Measurements from ENCODE around the gene GLIS1. TPM values are rescaled to one million over a fixed set of nuclear protein-coding genes. Genes with fewer than 3 reads are reported as not detected.

The GLIS1 gene
- total and polyA plus RNA-seq, 5 donors from 2014 or later = not detected

GRCh38 chr1:53562291-53562980 is 176.5 kb downstream of the GLIS1 start:
- Mint-ChIP-seq H3K4me3 (no peak overlapping the region), H3K4me1 (peaks cover 0 to 10% (median 1%) of the 10 kb centered on the region in 4 donors)
- DNase-seq = no peak

GRCh38 chr1:53561503-53562105 is 177.4 kb downstream of the GLIS1 start:
- DNase-seq = no peak
- H3K36me3 Mint-ChIP-seq = no peaks in the 10 kb centered on the region
- Histone ChIP-seq H3K36me3 (ENCODE audit: control insufficient read depth, insufficient read depth, low read length) (no peaks in the 10 kb centered on the region), H3K9me3 (ENCODE audit: control insufficient read depth in 2 of 2, low read length in 2 of 2) (no peaks in the 10 kb centered on the region), H3K27ac (ENCODE audit: insufficient read depth, low read length, poor library complexity, severe bottlenecking) (no peak overlapping the region), H3K4me3 (ENCODE audit: low read depth, low read length) (no peak overlapping the region), H3K4me1 (ENCODE audit: control insufficient read depth, insufficient read depth, low read length, poor library complexity, severe bottlenecking) (no peaks in the 10 kb centered on the region), H3K27me3 (ENCODE audit: control insufficient read depth, insufficient read depth, low read length) (peaks cover 10% of the 10 kb centered on the region)
- peaks cover 0 to 10% (median 1%) of the 10 kb centered on the region in 4 donors for H3K4me1 Mint-ChIP-seq
- ATAC-seq (ENCODE audit: low read depth in 2 of 2) = no peak
- no peak overlapping the region for H3K4me3 Mint-ChIP-seq
- H3K27ac Mint-ChIP-seq = no peak overlapping the region
- peaks cover 50% of the 10 kb centered on the region for H3K27me3 Mint-ChIP-seq
- H3K9me3 Mint-ChIP-seq = peaks cover 0 to under 1% (median 0%) of the 10 kb centered on the region in 7 donors

More at GRCh38 chr1:53562291-53562980, 176.5 kb downstream of the GLIS1 start:
- Histone ChIP-seq H3K4me1 (ENCODE audit: control insufficient read depth, insufficient read depth, low read length, poor library complexity, severe bottlenecking) (no peaks in the 10 kb centered on the region), H3K27ac (ENCODE audit: insufficient read depth, low read length, poor library complexity, severe bottlenecking) (no peak overlapping the region), H3K9me3 (ENCODE audit: control insufficient read depth in 2 of 2, low read length in 2 of 2) (no peaks in the 10 kb centered on the region), H3K36me3 (ENCODE audit: control insufficient read depth, insufficient read depth, low read length) (no peaks in the 10 kb centered on the region), H3K27me3 (ENCODE audit: control insufficient read depth, insufficient read depth, low read length) (peaks cover 10% of the 10 kb centered on the region), H3K4me3 (ENCODE audit: low read depth, low read length) (no peak overlapping the region)
- Mint-ChIP-seq H3K9me3 (peaks cover 0 to 9% (median 0%) of the 10 kb centered on the region in 7 donors), H3K27me3 (peaks cover 52% of the 10 kb centered on the region), H3K27ac (no peak overlapping the region), H3K36me3 (no peaks in the 10 kb centered on the region)
- no peak for ATAC-seq (ENCODE audit: low read depth in 2 of 2)

DNA sequence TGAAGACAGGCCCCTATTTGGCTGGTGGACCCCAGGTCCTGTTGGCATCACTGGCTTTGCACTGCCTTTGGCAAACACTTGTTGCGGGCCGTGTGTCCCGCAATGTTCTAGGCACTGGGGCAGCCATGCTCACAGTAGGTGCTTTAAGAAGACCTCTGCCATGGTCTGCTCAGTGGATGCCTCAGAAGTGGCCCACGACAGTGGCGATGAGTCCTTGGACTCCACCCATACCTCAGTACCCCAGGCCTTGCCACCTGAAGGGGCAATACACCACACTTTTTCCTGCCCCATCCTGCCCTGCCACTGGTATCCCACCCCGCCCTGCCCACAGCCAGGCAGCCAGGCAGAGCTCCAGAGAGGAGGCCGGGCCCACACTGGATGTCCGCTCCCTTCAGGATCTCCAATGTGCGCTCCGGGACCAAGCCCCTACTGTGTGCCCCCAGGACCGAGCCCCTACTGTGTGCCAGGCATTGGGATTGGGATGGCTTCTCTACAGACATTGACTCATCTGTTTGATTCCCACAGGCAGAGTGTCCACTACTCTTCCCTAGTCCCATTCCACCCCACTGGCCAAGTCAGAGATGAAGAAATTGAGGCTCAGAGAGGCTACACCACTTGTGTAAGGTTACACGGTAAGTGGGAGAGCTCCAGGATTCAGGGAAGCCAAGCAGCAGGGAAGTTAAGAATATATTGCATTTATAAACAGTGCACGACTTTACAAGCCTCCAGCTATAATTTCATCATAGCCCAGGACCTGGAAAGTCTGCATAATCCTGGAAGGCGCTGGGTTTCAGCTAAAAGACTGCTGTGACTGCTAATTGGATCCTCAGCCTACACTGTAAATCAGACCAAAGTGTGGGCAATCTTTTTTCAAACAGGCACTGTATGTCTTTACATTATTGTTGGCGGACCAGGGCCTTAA is 178.1 kb downstream of the GLIS1 start:
- no peak for ATAC-seq (ENCODE audit: low read depth in 2 of 2)
- H3K36me3 Mint-ChIP-seq = no peaks in the 10 kb centered on the region
- peaks cover 47% of the 10 kb centered on the region for H3K27me3 Mint-ChIP-seq
- Histone ChIP-seq H3K36me3 (ENCODE audit: control insufficient read depth, insufficient read depth, low read length) (no peaks in the 10 kb centered on the region), H3K27me3 (ENCODE audit: control insufficient read depth, insufficient read depth, low read length) (peaks cover 10% of the 10 kb centered on the region), H3K4me1 (ENCODE audit: control insufficient read depth, insufficient read depth, low read length, poor library complexity, severe bottlenecking) (no peaks in the 10 kb centered on the region), H3K9me3 (ENCODE audit: control insufficient read depth in 2 of 2, low read length in 2 of 2) (no peaks in the 10 kb centered on the region), H3K4me3 (ENCODE audit: low read depth, low read length) (no peak overlapping the region), H3K27ac (ENCODE audit: insufficient read depth, low read length, poor library complexity, severe bottlenecking) (no peak overlapping the region)
- H3K4me3 Mint-ChIP-seq = no peak overlapping the region
- H3K9me3 Mint-ChIP-seq = no peaks in the 10 kb centered on the region
- H3K27ac Mint-ChIP-seq = no peak overlapping the region
- peaks cover 0 to 10% (median 1%) of the 10 kb centered on the region in 4 donors for H3K4me1 Mint-ChIP-seq
- DNase-seq = no peak

- no peak for DNase-seq
- no peaks in the 10 kb centered on the region for H3K9me3 Mint-ChIP-seq
- H3K27ac Mint-ChIP-seq = no peak overlapping the region
- Histone ChIP-seq H3K27ac (ENCODE audit: insufficient read depth, low read length, poor library complexity, severe bottlenecking) (no peak overlapping the region), H3K4me3 (ENCODE audit: low read depth, low read length) (no peak overlapping the region), H3K27me3 (ENCODE audit: control insufficient read depth, insufficient read depth, low read length) (peaks cover 10% of the 10 kb centered on the region), H3K4me1 (ENCODE audit: control insufficient read depth, insufficient read depth, low read length, poor library complexity, severe bottlenecking) (no peaks in the 10 kb centered on the region), H3K36me3 (ENCODE audit: control insufficient read depth, insufficient read depth, low read length) (no peaks in the 10 kb centered on the region), H3K9me3 (ENCODE audit: control insufficient read depth in 2 of 2, low read length in 2 of 2) (no peaks in the 10 kb centered on the region)
- no peak for ATAC-seq (ENCODE audit: low read depth in 2 of 2)
- H3K36me3 Mint-ChIP-seq = no peaks in the 10 kb centered on the region
- no peak overlapping the region for H3K4me3 Mint-ChIP-seq
- H3K4me1 Mint-ChIP-seq = peaks cover 0 to 10% (median 1%) of the 10 kb centered on the region in 4 donors
- H3K27me3 Mint-ChIP-seq = peaks cover 38% of the 10 kb centered on the region
Observed at GRCh38 chr1:53559854-53560580, 178.9 kb downstream of the GLIS1 start.

- Histone ChIP-seq H3K27me3 (ENCODE audit: control insufficient read depth, insufficient read depth, low read length) (peaks cover 10% of the 10 kb centered on the region), H3K36me3 (ENCODE audit: control insufficient read depth, insufficient read depth, low read length) (no peaks in the 10 kb centered on the region), H3K27ac (ENCODE audit: insufficient read depth, low read length, poor library complexity, severe bottlenecking) (no peak overlapping the region), H3K9me3 (ENCODE audit: control insufficient read depth in 2 of 2, low read length in 2 of 2) (no peaks in the 10 kb centered on the region), H3K4me3 (ENCODE audit: low read depth, low read length) (no peak overlapping the region), H3K4me1 (ENCODE audit: control insufficient read depth, insufficient read depth, low read length, poor library complexity, severe bottlenecking) (no peaks in the 10 kb centered on the region)
- ATAC-seq (ENCODE audit: low read depth in 2 of 2) (no peak), DNase-seq (no peak)
- no peak overlapping the region for H3K27ac Mint-ChIP-seq
- no peaks in the 10 kb centered on the region for H3K9me3 Mint-ChIP-seq
- H3K36me3 Mint-ChIP-seq = no peaks in the 10 kb centered on the region
- peaks cover 0 to 10% (median 1%) of the 10 kb centered on the region in 4 donors for H3K4me1 Mint-ChIP-seq
- H3K4me3 Mint-ChIP-seq = no peak overlapping the region
- H3K27me3 Mint-ChIP-seq = peaks cover 36% of the 10 kb centered on the region
Observed at GRCh38 chr1:53559391-53559815, 179.6 kb downstream of the GLIS1 start.

DNA sequence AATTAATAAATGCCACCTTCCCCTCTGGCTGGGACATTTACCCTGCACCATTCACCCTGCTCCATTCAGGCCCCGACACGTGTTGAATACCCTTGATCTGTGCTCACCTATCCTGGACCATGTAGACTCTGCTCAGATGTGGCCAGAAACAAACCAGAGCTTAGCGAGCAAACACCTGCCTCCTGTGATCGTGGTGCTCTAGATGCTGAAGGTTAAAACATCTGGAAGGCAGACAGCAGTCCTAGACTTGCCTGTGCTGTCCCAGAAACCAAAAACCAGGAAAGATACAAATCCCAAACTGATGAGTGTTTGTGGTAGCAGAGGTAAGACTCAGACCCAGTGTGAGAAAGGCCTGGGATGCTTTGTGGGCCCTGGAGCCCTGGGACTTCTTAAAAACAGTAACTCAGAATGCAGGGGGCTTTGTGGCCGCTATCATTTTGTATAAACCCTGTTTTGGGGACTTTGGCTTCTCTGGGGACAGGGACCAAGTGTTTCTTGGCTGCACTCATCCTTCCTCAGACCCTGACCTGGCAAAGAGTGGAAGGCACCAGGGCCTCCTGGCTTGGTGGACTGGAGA is 180.1 kb downstream of the GLIS1 start:
- ATAC-seq (ENCODE audit: low read depth in 2 of 2) = no peak
- peaks cover 8% of the 10 kb centered on the region for H3K27me3 ChIP-seq (ENCODE audit: control insufficient read depth, insufficient read depth, low read length)
- H3K36me3 ChIP-seq (ENCODE audit: control insufficient read depth, insufficient read depth, low read length) = no peaks in the 10 kb centered on the region
- Mint-ChIP-seq H3K36me3 (no peaks in the 10 kb centered on the region), H3K27ac (no peak overlapping the region), H3K27me3 (peaks cover 31% of the 10 kb centered on the region), H3K4me3 (no peak overlapping the region), H3K9me3 (no peaks in the 10 kb centered on the region), H3K4me1 (peaks cover 0 to 10% (median 1%) of the 10 kb centered on the region in 4 donors)
- no peak overlapping the region for H3K4me3 ChIP-seq (ENCODE audit: low read depth, low read length)
- H3K4me1 ChIP-seq (ENCODE audit: control insufficient read depth, insufficient read depth, low read length, poor library complexity, severe bottlenecking) = no peaks in the 10 kb centered on the region
- no peak for DNase-seq
- H3K9me3 ChIP-seq (ENCODE audit: control insufficient read depth in 2 of 2, low read length in 2 of 2) = no peaks in the 10 kb centered on the region
- H3K27ac ChIP-seq (ENCODE audit: insufficient read depth, low read length, poor library complexity, severe bottlenecking) = no peak overlapping the region
